Omental fat pad (tissue), 4 donors: ENCODE results near the gene IRS2. TPM values are rescaled to one million over a fixed set of nuclear protein-coding genes. Genes with fewer than 3 reads are reported as not detected.

Experiments used
- ATAC-seq: fragments of 150-250 bp; one replicate; pipeline ENCODE4 v1.9.1; 2016; ENCODE audit warnings: mild to moderate bottlenecking, moderate library complexity; ENCODE audit not compliant: low FRiP score
- DNase-seq: peaks from one replicate; pipeline ENCODE4 v3.0.0-alpha.2; 2019; ENCODE audit warnings: low spot score
- CTCF ChIP-seq, 3 donors: fragments of 450-650 bp; IDR thresholded peaks; one replicate each; pipeline ENCODE4 v1.5.1; 2016 to 2017; ENCODE audit warnings: antibody characterized with exemption in 3 of 3, mild to moderate bottlenecking in 3 of 3, moderate library complexity in 2 of 3
- total RNA-seq, 4 donors: library from RNA; depleted of rRNA; stranded (reverse); fragments of >200 nt; gene quantifications; one replicate each; pipeline ENCODE4 v1.1.0, GENCODE V29; 2016

The IRS2 gene
- total RNA-seq, 4 donors from 2014 or later: 25.2 to 70.9 (median 34.2) TPM

- ATAC-seq (no peak), DNase-seq (no peak)
- TF ChIP-seq CTCF (IDR thresholded peaks at IDR 0.05): no peak
Measured at GRCh38 chr13:109746364-109746763, 40.0 kb downstream of the IRS2 start.

DNA sequence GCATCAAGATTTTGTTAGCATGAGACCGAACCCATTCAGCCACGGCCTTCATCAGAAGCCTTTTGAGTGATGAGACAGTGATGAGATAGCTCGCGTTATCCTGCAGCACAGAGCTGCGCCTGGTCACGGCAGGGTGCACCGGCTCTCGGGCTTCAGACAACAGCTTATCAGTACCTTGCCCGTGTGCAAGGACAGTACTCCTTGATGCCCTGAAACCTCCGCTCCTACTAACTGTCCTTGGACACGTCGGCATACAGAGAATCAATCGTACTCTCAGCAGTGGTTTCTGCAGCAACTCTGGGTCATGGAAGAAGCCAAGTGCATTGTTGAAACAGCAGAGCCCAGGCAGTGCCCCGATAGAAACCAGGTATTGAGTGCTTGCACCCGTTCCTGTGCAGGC is 40.7 kb downstream of the IRS2 start:
- no peak for TF ChIP-seq CTCF (IDR thresholded peaks at IDR 0.05)
- no peak for DNase-seq
- no peak for ATAC-seq

GRCh38 chr13:109745060-109745459 is 41.3 kb downstream of the IRS2 start:
- no peak for TF ChIP-seq CTCF (IDR thresholded peaks at IDR 0.05)
- DNase-seq: no peak
- no peak for ATAC-seq

GRCh38 chr13:109744512-109745051 is 41.8 kb downstream of the IRS2 start:
- DNase-seq (peak; percentile 35), ATAC-seq (no peak)
- no peak for TF ChIP-seq CTCF (IDR thresholded peaks at IDR 0.05)

- ATAC-seq (no peak), DNase-seq (no peak)
- no peak for TF ChIP-seq CTCF (IDR thresholded peaks at IDR 0.05)
Measured at GRCh38 chr13:109743706-109744453, 42.5 kb downstream of the IRS2 start.

- DNase-seq (no peak), ATAC-seq (no peak)
- no peak for TF ChIP-seq CTCF (IDR thresholded peaks at IDR 0.05)
Measured at GRCh38 chr13:109741966-109742365, 44.4 kb downstream of the IRS2 start.

- TF ChIP-seq CTCF (IDR thresholded peaks at IDR 0.05): no peak
- ATAC-seq: no peak
Measured at GRCh38 chr13:109740721-109741120, 45.7 kb downstream of the IRS2 start.

More at GRCh38 chr13:109740721-109741120, 45.7 kb downstream of the IRS2 start:
- no peak for DNase-seq
